ENCODE data around the gene KLF17. TPM values are rescaled to one million over a fixed set of nuclear protein-coding genes. Genes with fewer than 3 reads are reported as not detected.
"Not testable (repeated sequence)": the region's sequence is repeated elsewhere in the genome, so short reads cannot be mapped to it uniquely, and the experiment has no call there.

KLF17 gene
- total and polyA plus RNA-seq, 4 donors: not detected

- Histone ChIP-seq H3K27me3 (ENCODE audit: control insufficient read depth in 4 of 4, insufficient read depth in 4 of 4, low read length in 3 of 4) (no peaks in the 10 kb centered on the region), H3K27ac (ENCODE audit: low read depth in 1 of 2, low read length in 2 of 2) (no peak overlapping the region), H3K36me3 (ENCODE audit: control insufficient read depth in 4 of 4, insufficient read depth in 3 of 4, low read depth in 1 of 4, low read length in 3 of 4) (no peaks in the 10 kb centered on the region), H3K9ac (ENCODE audit: low read depth in 1 of 2, low read length in 2 of 2) (no peak overlapping the region), H3K4me1 (ENCODE audit: control insufficient read depth in 4 of 4, insufficient read depth in 4 of 4, low read length in 3 of 4) (no peaks in the 10 kb centered on the region), H3K4me3 (ENCODE audit: low read depth in 1 of 3, low read length in 3 of 3) (no peak overlapping the region), H3K9me3 (ENCODE audit: control insufficient read depth in 4 of 4, low read length in 3 of 4) (no peaks in the 10 kb centered on the region)
- no peak for DNase-seq (ENCODE audit: low spot score)
- WGBS: 79% methylated on average over 2 of the region's 2 CpGs
- TF ChIP-seq FOXA2 (IDR thresholded peaks at IDR 0.05): no peak
These were observed 5.5 kb upstream of the KLF17 start for GRCh38 chr1:44113095-44113609.

GRCh38 chr1:44114098-44114497 lies 4.5 kb upstream of the KLF17 start:
- Histone ChIP-seq H3K4me1 (ENCODE audit: control insufficient read depth in 4 of 4, insufficient read depth in 4 of 4, low read length in 3 of 4) (no peaks in the 10 kb centered on the region), H3K4me3 (ENCODE audit: low read depth in 1 of 3, low read length in 3 of 3) (no peak overlapping the region), H3K27ac (ENCODE audit: low read depth in 1 of 2, low read length in 2 of 2) (no peak overlapping the region), H3K36me3 (ENCODE audit: control insufficient read depth in 4 of 4, insufficient read depth in 3 of 4, low read depth in 1 of 4, low read length in 3 of 4) (no peaks in the 10 kb centered on the region), H3K9ac (ENCODE audit: low read depth in 1 of 2, low read length in 2 of 2) (no peak overlapping the region), H3K27me3 (ENCODE audit: control insufficient read depth in 4 of 4, insufficient read depth in 4 of 4, low read length in 3 of 4) (no peaks in the 10 kb centered on the region), H3K9me3 (ENCODE audit: control insufficient read depth in 4 of 4, low read length in 3 of 4) (no peaks in the 10 kb centered on the region)
- TF ChIP-seq GABPA (IDR thresholded peaks at IDR 0.05 in 1 of 2, conservative IDR thresholded peaks at IDR 0.05 in 1 of 2): no peak
- TF ChIP-seq ZBTB33 (IDR thresholded peaks at IDR 0.05): no peak
- TF ChIP-seq FOXA2 (IDR thresholded peaks at IDR 0.05): no peak
- TF ChIP-seq HNF4G (IDR thresholded peaks at IDR 0.05): no peak
- WGBS: 87% methylated on average over 7 of the region's 7 CpGs
- no peak for DNase-seq (ENCODE audit: low spot score)

- not testable (repeated sequence) for H3K27ac ChIP-seq (ENCODE audit: low read depth in 1 of 2, low read length in 2 of 2); H3K9me3 ChIP-seq (ENCODE audit: control insufficient read depth in 4 of 4, low read length in 3 of 4); H3K36me3 ChIP-seq (ENCODE audit: control insufficient read depth in 4 of 4, insufficient read depth in 3 of 4, low read depth in 1 of 4, low read length in 3 of 4); DNase-seq (ENCODE audit: low spot score); H3K4me3 ChIP-seq (ENCODE audit: low read depth in 1 of 3, low read length in 3 of 3); H3K4me1 ChIP-seq (ENCODE audit: control insufficient read depth in 4 of 4, insufficient read depth in 4 of 4, low read length in 3 of 4); H3K9ac ChIP-seq (ENCODE audit: low read depth in 1 of 2, low read length in 2 of 2); H3K27me3 ChIP-seq (ENCODE audit: control insufficient read depth in 4 of 4, insufficient read depth in 4 of 4, low read length in 3 of 4)
- WGBS: 96% methylated on average over 10 of the region's 10 CpGs
These were observed 1.3 kb upstream of the KLF17 start for GRCh38 chr1:44117272-44117671.

DNA sequence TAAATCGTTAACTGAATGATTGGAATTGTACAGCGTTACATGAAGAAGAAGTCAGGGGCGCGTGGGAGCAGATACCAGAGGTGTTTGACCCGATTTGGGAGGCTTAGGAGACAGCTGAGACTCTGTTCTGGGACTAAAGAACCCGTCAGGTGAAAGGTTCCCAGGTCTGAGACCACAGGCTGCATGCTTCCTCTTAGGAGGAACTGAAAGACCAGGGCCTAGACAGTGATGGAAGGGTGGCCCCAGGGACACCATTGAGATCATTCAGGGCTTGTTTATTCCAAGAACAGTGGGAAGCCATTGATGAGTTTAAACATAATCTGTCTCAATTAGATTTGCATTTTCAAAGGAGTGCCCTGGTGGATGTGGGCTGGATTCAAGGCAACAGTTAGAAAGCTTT lies 904 bp downstream of the KLF17 start:
- Histone ChIP-seq H3K4me3 (ENCODE audit: low read depth in 1 of 3, low read length in 3 of 3) (no peak overlapping the region), H3K4me1 (ENCODE audit: control insufficient read depth in 4 of 4, insufficient read depth in 4 of 4, low read length in 3 of 4) (no peaks in the 10 kb centered on the region), H3K9ac (ENCODE audit: low read depth in 1 of 2, low read length in 2 of 2) (no peak overlapping the region), H3K36me3 (ENCODE audit: control insufficient read depth in 4 of 4, insufficient read depth in 3 of 4, low read depth in 1 of 4, low read length in 3 of 4) (no peaks in the 10 kb centered on the region), H3K27me3 (ENCODE audit: control insufficient read depth in 4 of 4, insufficient read depth in 4 of 4, low read length in 3 of 4) (no peaks in the 10 kb centered on the region), H3K27ac (ENCODE audit: low read depth in 1 of 2, low read length in 2 of 2) (no peak overlapping the region), H3K9me3 (ENCODE audit: control insufficient read depth in 4 of 4, low read length in 3 of 4) (no peaks in the 10 kb centered on the region)
- 83% methylated on average over 6 of the region's 6 CpGs for WGBS
- TF ChIP-seq TAF1 (conservative IDR thresholded peaks at IDR 0.05) (no peak), ZBTB33 (IDR thresholded peaks at IDR 0.05) (no peak), FOXA2 (IDR thresholded peaks at IDR 0.05) (no peak), ATF3 (IDR thresholded peaks at IDR 0.05) (no peak), EGR1 (IDR thresholded peaks at IDR 0.05; ENCODE audit: low read depth in 2 of 2) (no peak), YY1 (IDR thresholded peaks at IDR 0.05) (no peak), NR2F2 (IDR thresholded peaks at IDR 0.05) (no peak), RXRA (IDR thresholded peaks at IDR 0.05) (no peak), JUND (IDR thresholded peaks at IDR 0.05) (no peak), FOXA1 (IDR thresholded peaks at IDR 0.05) (no peak), SP1 (IDR thresholded peaks at IDR 0.05) (no peak), RAD21 (IDR thresholded peaks at IDR 0.05) (no peak), HNF4A (conservative IDR thresholded peaks at IDR 0.05) (no peak), HNF4G (IDR thresholded peaks at IDR 0.05) (no peak), CTCF (IDR thresholded peaks at IDR 0.05; ENCODE audit: low read depth, low read length, missing input control) (no peak)
- TF ChIP-seq, protein P1, sequence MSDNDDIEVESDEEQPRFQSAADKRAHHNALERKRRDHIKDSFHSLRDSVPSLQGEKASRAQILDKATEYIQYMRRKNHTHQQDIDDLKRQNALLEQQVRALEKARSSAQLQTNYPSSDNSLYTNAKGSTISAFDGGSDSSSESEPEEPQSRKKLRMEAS (IDR thresholded peaks at IDR 0.05): no peak
- DNase-seq (ENCODE audit: low spot score): no peak
